Muscle of arm (tissue), 12 donors: Measurements from ENCODE around the gene ADAMTSL4. TPM values are rescaled to one million over a fixed set of nuclear protein-coding genes. Genes with fewer than 3 reads are reported as not detected.
"Not testable (repeated sequence)": the region's sequence is repeated elsewhere in the genome, so short reads cannot be mapped to it uniquely, and the experiment has no call there.

Source experiments
- DNase-seq: peaks from one replicate; pipeline ENCODE4 v3.0.0-alpha.2; 2013
- polyA plus RNA-seq, 12 donors: library from polyadenylated mRNA; unstranded; fragments of 120-200 nt; gene quantifications; one replicate each; pipeline ENCODE4 v1.2.1, GENCODE V29; 2013; ENCODE audit not compliant: insufficient read length in 12 of 12

ADAMTSL4 gene
- polyA plus RNA-seq, 12 donors = 37.5 to 77.9 (median 49.0) TPM; not detected in 1

GRCh38 chr1:150565240-150565991 lies 16.2 kb downstream of the ADAMTSL4 start:
- DNase-seq = not testable (repeated sequence)

DNA sequence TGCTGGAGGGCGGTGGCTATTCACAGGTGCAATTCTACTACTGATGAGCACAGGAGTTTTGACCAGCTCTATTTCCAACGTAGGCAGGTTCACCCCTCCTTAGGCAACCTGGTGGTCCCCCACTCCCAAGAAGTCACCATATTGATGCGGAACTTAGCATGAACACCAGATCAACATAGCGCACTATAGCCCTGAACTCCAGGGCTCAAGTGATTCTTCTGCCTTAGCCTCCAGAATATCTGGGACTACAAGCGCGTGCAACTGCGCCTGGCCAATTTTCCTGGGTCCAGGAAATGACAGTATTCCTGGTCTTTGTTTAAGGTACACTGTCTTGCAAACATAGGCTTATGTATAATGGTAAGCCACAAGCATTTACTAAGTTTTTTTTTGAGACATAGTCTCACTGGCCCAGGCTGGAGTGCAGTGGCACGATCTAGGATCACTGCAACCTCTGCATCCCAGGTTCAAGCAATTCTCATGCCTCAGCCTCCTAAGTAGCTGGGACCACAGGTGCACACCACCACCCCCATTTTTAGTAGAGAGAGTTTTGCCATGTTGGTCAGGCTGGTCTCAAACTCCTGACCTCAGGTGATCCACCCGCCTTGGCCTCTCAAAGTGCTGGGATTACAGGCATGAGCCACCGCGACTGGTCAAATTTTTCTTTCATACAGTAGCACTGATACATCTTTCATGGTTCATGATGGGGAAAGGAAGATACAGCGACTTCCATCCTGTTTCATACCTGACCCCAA lies 17.6 kb downstream of the ADAMTSL4 start:
- DNase-seq = no peak

GRCh38 chr1:150567341-150567716 lies 18.1 kb downstream of the ADAMTSL4 start:
- DNase-seq = no peak

DNA sequence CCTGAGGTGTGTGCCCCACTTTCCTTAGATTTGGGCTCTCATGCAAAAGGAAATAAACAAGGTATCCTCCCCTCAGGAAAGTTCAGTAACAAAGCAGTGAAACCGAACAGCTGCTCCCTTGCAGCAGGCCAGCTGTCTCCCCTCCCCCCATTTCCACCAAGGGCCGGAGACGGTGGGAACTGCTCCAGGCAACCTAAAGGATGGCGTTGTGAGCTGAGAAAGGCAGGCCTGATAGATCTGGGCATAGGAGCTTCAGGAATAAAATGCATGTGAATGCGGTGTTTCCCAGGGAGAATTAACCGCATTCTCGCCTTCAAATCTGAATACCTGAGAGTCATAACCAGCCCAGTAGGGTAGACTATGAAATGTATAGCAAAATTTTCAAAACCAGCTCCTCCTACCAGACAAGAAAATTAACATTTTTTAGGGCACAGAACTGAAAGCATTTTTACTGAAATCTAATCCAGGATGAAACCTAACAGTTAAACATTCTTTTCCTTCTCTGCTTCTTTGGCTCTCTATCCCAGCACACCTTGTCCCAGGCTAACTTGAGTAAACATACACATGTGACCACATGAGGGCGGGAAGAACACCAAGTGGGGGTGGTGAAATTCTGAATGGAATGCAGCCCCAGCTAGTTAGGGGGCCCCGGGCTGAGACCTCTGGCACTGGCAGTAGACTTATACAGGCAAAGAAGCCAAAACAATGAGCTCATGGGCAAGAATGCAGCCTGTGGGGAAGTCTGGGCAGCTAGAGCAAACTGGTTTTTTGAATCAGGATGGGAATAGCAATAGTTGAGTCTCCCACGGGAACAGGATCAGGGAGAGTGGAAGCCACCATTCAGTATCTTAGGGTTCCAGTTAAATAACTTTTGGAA lies 18.7 kb downstream of the ADAMTSL4 start:
- DNase-seq = peak; percentile 89

GRCh38 chr1:150568594-150568966 lies 19.4 kb downstream of the ADAMTSL4 start:
- DNase-seq = no peak

- no peak for DNase-seq
Observed at GRCh38 chr1:150572918-150573647, 23.9 kb downstream of the ADAMTSL4 start.

GRCh38 chr1:150573648-150574071 lies 24.5 kb downstream of the ADAMTSL4 start:
- not testable (repeated sequence) for DNase-seq

GRCh38 chr1:150574260-150575071 lies 25.3 kb downstream of the ADAMTSL4 start:
- DNase-seq = no peak

- DNase-seq = no peak
Observed at GRCh38 chr1:150575072-150575489, 25.9 kb downstream of the ADAMTSL4 start.

DNA sequence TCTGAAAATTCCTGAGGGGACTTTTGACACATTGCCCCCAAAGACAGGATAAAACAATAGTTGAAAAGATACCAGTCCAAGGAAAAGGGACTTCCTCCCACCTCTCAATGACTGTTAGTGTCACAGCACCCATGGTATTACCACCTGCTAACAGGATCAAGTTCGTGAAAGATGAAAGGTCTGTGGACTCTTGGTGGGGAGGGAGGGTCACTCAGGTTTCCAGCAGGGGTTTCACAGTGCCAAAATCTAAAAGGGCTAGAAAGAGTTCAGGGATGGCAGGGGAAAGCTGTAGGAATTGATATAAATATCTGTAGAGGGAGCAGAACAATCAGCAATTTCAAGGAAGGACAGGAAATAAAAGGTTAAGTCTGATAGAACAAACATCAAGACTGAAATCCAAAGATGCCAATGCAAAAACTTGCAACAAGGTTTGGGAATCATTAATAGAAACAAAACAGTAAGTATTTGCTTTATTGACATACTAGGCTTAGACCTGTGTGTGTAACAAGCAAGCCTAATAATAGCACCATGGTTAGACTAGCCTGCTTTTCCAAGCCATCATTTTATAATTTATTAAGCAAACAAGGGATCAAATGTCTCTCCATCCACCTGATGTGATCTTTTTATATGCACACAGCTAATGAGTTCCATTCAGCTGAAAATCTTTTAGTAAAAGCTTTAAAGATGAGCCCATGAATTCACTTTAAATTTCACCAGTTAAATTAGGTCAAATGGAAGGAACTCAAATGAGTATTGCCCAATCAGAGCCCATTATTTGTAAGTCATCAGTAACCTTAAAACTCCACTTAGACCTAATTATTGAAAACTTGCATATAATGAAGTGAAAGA lies 26.5 kb downstream of the ADAMTSL4 start:
- no peak for DNase-seq

DNA sequence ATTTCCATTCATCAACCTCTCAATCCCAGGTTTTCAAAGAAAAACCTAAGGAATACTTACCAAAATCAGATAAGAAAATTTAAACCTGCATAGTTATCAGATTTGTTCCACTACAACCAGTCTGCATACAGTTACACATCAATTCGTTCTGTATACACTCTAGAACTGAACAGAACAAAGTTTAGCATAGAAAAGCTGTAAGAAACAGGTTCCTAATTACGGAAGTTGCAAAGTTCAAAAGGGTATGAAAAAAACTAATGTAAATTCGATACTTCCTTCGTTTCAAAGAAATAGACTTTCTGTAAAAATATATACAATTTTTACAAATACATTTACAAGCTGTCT lies 27.1 kb downstream of the ADAMTSL4 start:
- no peak for DNase-seq

- DNase-seq = no peak
Observed at GRCh38 chr1:150576794-150577556, 27.8 kb downstream of the ADAMTSL4 start.

DNA sequence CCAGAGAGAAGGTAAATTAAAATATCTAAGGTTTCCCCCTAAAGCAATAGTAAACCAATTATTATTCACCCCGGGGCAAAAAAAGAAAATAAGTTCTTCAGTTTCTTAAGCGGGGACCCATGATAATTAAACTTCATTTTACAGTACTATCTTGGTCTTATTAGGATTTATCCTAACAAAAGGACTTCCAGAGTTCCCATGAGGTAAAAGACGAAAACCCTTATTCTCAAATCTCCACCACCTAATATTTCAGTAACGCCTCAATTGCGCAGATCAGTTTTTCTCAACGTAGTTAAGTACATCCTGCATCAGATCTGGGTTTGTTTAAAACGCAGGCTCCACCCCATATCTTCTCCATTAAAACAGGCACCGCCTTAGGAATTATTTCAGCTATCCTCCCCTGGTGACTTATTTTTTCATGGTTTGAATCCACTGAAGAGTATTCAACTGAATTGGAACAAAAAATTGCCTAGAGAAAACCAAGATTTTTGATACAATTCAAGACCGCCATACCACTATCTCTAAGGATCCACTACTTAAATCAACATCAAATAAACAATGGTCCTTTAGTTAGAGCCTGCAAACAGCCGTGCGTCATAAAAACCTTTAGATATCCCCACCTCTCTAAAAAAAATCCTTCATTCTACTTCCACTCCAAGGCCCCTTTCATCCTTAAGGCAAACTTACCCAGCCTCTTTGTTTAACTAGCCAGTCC lies 28.5 kb downstream of the ADAMTSL4 start:
- no peak for DNase-seq

- DNase-seq = peak; percentile 92
Observed at GRCh38 chr1:150578272-150579109, 29.3 kb downstream of the ADAMTSL4 start.

DNA sequence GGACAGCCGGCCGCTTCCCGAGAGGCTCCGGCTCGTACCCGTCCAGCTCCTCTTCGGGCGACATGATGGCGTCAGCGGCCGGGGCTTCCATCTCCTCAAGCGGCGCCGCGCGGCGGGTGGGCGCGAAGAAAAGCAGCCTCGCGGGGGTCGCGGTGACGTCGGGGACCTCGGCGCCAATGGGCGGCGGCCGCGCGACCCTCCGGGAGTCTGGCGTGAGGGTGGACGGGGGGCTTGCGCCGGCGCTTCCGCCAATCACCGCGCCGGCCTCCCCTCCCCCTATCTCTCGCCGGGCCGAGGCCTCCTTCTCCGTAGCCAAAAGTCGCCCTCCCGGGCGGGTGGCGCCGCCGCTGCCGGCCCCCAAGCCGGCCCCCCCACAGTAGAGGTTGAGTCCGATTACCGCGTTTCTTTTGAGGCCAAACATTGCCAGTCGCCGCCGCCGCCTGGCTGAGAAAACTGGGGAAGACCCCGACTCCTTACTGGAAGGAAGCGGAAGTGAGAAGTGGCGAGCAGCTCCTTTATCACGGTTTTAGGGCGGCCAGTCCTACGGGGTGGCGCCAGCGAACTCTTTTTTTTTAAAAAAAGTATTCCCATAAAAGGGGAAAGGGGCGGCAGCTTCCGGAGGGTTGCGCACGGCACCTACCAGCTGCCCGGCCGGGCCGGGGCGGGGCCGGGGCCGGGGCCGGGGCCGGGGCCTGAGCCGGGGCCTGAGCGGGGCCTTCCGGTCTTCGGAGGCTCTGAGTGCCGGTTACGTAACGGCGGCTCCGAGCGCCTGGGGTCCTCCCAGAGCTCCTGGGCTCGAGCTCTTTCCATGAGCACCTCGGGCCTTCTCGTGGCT lies 30.1 kb downstream of the ADAMTSL4 start, which contains the start of gene MCL1:
TSS of gene MCL1 (minus strand) at position 501 of the 835 bp plus-strand sequence. CDS start at position 421, 80 bp downstream.
- peak; percentile 94 for DNase-seq
